ENCODE results near the gene ATP2B2.

The ATP2B2 gene

GRCh38 chr3:10529809-10530208, 24.4 kb upstream of the ATP2B2 start:
- DNase-seq (ENCODE audit: low read depth), result no peak

GRCh38 chr3:10528046-10528445, 22.7 kb upstream of the ATP2B2 start:
- DNase-seq (ENCODE audit: low read depth), result no peak

- no peak for DNase-seq (ENCODE audit: low read depth)
Measured at GRCh38 chr3:10527295-10528001, 22.1 kb upstream of the ATP2B2 start.

- no peak for DNase-seq (ENCODE audit: low read depth)
Measured at GRCh38 chr3:10526366-10526765, 21.0 kb upstream of the ATP2B2 start.

GRCh38 chr3:10524799-10525301, 19.5 kb upstream of the ATP2B2 start:
- no peak for DNase-seq (ENCODE audit: low read depth)

- no peak for DNase-seq (ENCODE audit: low read depth)
Measured at GRCh38 chr3:10524270-10524669, 18.9 kb upstream of the ATP2B2 start.

- no peak for DNase-seq (ENCODE audit: low read depth)
Measured at GRCh38 chr3:10523561-10523960, 18.2 kb upstream of the ATP2B2 start.

GRCh38 chr3:10522646-10523303, 17.4 kb upstream of the ATP2B2 start:
- DNase-seq (ENCODE audit: low read depth), result no peak

- DNase-seq (ENCODE audit: low read depth), result no peak
Measured at GRCh38 chr3:10521772-10522441, 16.5 kb upstream of the ATP2B2 start.

GRCh38 chr3:10520072-10520471, 14.7 kb upstream of the ATP2B2 start:
- DNase-seq (ENCODE audit: low read depth), result no peak

- DNase-seq (ENCODE audit: low read depth), result no peak
Measured at GRCh38 chr3:10519236-10519635, 13.8 kb upstream of the ATP2B2 start.

GRCh38 chr3:10518506-10519150, 13.2 kb upstream of the ATP2B2 start:
- peak; percentile 47 for DNase-seq (ENCODE audit: low read depth)

- no peak for DNase-seq (ENCODE audit: low read depth)
Measured at GRCh38 chr3:10517627-10518026, 12.2 kb upstream of the ATP2B2 start.

GRCh38 chr3:10516544-10517452, 11.4 kb upstream of the ATP2B2 start:
- no peak for DNase-seq (ENCODE audit: low read depth)

GRCh38 chr3:10515884-10516495, 10.6 kb upstream of the ATP2B2 start:
- DNase-seq (ENCODE audit: low read depth), result no peak

- DNase-seq (ENCODE audit: low read depth), result no peak
Measured at GRCh38 chr3:10515396-10515795, 10.0 kb upstream of the ATP2B2 start.

- DNase-seq (ENCODE audit: low read depth), result no peak
Measured at GRCh38 chr3:10514407-10515069, 9.2 kb upstream of the ATP2B2 start.

GRCh38 chr3:10513306-10513705, 7.9 kb upstream of the ATP2B2 start:
- no peak for DNase-seq (ENCODE audit: low read depth)

- DNase-seq (ENCODE audit: low read depth), result no peak
Measured at GRCh38 chr3:10512687-10513086, 7.3 kb upstream of the ATP2B2 start.

- peak; percentile 35 for DNase-seq (ENCODE audit: low read depth)
Measured at GRCh38 chr3:10511809-10512494, 6.6 kb upstream of the ATP2B2 start.
